Ishikawa (cell line): Measurements from ENCODE around the gene MEIS1.

Source experiments
- CEBPB ChIP-seq: IDR thresholded peaks from 2 replicates; pipeline ENCODE4 v1.6.1; 2012
- CREB1 ChIP-seq: IDR thresholded peaks from 2 replicates; pipeline ENCODE4 v1.6.1; 2012; ENCODE audit warnings: low read depth
- EGR1 ChIP-seq: IDR thresholded peaks from 2 replicates; pipeline ENCODE4 v1.6.1; 2012
- EP300 ChIP-seq: IDR thresholded peaks from 2 replicates; pipeline ENCODE4 v1.6.1; 2012; ENCODE audit warnings: borderline replicate concordance
- FOXM1 ChIP-seq: IDR thresholded peaks from 2 replicates; pipeline ENCODE4 v1.6.1; 2012; ENCODE audit warnings: low read depth, borderline replicate concordance
- MAX ChIP-seq: IDR thresholded peaks from 2 replicates; pipeline ENCODE4 v1.6.1; 2012
- NFIC ChIP-seq: IDR thresholded peaks from 2 replicates; pipeline ENCODE4 v1.6.1; 2012
- RAD21 ChIP-seq: IDR thresholded peaks from 2 replicates; pipeline ENCODE4 v1.6.1; 2012; ENCODE audit warnings: low read depth
- TAF1 ChIP-seq: IDR thresholded peaks from 2 replicates; pipeline ENCODE4 v1.6.1; 2012; ENCODE audit warnings: low read depth, mild to moderate bottlenecking
- TCF12 ChIP-seq: IDR thresholded peaks from 2 replicates; pipeline ENCODE4 v1.6.1; 2012; ENCODE audit warnings: low read depth
- TEAD4 ChIP-seq: IDR thresholded peaks from 2 replicates; pipeline ENCODE4 v1.6.1; 2012
- USF1 ChIP-seq: IDR thresholded peaks from 2 replicates; pipeline ENCODE4 v1.6.1; 2012
- YY1 ChIP-seq: IDR thresholded peaks from 2 replicates; pipeline ENCODE4 v1.6.1; 2012; ENCODE audit warnings: low read depth
- ZBTB7A ChIP-seq: IDR thresholded peaks from 2 replicates; pipeline ENCODE4 v1.6.1; 2012; ENCODE audit warnings: low read depth
- TF ChIP-seq, protein P1 (sequence below): IDR thresholded peaks from 2 replicates; pipeline ENCODE4 v1.6.1; 2012; ENCODE audit warnings: low read depth, mild to moderate bottlenecking

MEIS1 gene

DNA sequence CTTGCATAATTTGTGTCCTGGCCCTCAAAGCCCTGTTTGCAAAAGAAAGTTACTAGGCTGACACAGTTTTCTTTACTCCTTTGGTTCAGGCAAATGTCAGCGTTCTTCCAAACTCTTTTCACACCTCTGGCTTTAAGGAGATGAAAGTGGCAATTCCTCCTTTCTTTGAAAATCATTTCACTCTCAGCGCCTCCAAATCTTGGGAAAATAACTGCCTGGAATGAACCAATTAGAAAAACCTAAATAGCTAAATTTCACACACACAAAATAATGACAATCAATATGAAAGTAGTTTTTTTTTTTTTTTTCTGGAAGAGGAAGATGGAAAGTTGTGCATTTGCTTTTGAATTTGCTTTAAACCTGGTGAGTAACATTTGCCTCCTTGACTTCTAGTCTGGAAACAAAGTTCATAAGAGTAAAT lies 1.7 kb downstream of the MEIS1 start:
- TF ChIP-seq NFIC (no peak), EGR1 (no peak), CREB1 (no peak), FOXM1 (no peak), ZBTB7A (no peak), YY1 (no peak), MAX (no peak), TCF12 (no peak), TEAD4 (no peak), EP300 (no peak), CEBPB (no peak), USF1 (no peak), TAF1 (no peak), RAD21 (no peak)
- TF ChIP-seq, protein P1, sequence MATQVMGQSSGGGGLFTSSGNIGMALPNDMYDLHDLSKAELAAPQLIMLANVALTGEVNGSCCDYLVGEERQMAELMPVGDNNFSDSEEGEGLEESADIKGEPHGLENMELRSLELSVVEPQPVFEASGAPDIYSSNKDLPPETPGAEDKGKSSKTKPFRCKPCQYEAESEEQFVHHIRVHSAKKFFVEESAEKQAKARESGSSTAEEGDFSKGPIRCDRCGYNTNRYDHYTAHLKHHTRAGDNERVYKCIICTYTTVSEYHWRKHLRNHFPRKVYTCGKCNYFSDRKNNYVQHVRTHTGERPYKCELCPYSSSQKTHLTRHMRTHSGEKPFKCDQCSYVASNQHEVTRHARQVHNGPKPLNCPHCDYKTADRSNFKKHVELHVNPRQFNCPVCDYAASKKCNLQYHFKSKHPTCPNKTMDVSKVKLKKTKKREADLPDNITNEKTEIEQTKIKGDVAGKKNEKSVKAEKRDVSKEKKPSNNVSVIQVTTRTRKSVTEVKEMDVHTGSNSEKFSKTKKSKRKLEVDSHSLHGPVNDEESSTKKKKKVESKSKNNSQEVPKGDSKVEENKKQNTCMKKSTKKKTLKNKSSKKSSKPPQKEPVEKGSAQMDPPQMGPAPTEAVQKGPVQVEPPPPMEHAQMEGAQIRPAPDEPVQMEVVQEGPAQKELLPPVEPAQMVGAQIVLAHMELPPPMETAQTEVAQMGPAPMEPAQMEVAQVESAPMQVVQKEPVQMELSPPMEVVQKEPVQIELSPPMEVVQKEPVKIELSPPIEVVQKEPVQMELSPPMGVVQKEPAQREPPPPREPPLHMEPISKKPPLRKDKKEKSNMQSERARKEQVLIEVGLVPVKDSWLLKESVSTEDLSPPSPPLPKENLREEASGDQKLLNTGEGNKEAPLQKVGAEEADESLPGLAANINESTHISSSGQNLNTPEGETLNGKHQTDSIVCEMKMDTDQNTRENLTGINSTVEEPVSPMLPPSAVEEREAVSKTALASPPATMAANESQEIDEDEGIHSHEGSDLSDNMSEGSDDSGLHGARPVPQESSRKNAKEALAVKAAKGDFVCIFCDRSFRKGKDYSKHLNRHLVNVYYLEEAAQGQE, result no peak

DNA sequence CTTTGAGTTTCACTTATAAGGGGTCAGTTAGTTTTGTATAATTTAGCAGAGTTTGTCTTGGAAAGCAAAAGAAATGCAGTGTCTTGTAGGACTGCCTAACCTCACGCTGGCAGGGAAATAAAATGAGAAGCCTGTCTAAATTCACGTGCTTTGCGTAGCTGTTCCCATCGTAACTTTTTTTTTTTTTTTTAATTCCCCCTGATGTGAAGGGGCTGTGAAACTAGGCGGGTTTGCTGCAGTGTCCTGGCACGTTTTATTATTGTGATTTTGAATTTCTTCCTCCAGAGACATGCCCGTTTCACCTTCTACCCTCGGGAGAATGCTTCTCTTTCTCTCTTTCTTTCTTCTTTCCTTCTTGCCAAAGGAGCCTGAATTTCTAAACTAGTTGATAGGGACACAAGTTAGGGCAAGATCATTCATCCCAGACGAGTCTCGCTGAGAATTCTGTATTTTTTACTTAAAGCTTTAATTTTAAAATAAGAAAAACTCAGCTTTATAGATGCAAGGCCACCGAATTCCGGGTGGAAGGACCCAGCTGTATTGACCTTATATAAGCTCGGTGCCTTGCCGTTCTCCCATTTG lies 2.3 kb downstream of the MEIS1 start:
- TF ChIP-seq EGR1, result no peak
- TF ChIP-seq CEBPB, result no peak
- TF ChIP-seq TEAD4, result no peak
- no peak for TF ChIP-seq YY1
- TF ChIP-seq RAD21, result no peak
- TF ChIP-seq ZBTB7A, result no peak
- TF ChIP-seq FOXM1, result no peak
- TF ChIP-seq TAF1, result no peak
- no peak for TF ChIP-seq CREB1
- no peak for TF ChIP-seq EP300
- no peak for TF ChIP-seq MAX
- TF ChIP-seq USF1, result no peak

DNA sequence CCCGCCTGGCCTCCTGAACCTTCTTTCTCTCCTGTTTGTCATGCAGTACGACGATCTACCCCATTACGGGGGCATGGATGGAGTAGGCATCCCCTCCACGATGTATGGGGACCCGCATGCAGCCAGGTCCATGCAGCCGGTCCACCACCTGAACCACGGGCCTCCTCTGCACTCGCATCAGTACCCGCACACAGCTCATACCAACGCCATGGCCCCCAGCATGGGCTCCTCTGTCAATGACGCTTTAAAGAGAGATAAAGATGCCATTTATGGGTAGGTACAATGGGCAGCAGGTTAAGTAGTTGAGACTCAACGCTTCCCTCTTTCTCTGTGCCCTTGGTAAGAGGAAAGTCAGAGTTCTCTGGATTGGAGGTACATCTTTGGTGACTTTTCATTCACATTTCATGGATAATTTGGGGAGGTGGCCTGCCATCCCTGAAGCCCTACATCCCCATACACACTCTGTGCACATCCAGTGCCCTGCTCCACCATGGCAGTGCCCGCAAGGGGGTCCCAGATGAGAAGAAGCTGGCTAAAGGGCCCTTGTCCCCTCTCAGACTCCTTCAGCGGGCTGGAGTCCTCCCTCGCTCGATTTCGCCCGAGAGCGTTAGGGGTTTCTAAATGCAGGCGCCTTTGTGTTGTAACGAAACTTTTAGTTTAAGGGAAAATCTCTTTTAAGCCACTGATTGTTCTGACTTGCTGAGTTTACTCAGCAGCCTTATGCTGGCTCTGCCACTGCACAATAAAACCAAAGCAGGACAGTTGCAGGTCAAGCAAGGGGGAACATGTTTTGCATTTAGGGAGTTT lies 3.0 kb downstream of the MEIS1 start:
- TF ChIP-seq RAD21 (no peak), CREB1 (no peak), TEAD4 (no peak), TCF12 (no peak), MAX (no peak), TAF1 (no peak), USF1 (no peak), CEBPB (no peak), EP300 (no peak)
- TF ChIP-seq, protein P1, result no peak

DNA sequence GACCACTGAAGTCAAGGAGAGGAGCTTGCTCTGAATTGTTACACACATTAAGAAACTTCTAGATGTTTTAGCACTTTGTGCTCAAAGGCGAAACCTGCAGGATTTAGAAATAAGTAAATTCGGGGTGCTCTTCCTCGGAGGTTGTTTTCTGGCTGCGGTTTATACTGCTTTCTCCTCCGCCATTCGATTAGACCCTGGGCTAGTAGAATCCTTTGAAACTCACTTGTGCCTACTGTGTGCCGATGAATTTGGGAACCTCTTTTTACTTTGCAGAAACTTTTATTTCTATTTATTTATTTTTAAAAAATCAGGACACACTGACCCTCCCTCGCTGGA lies 3.5 kb downstream of the MEIS1 start:
- no peak for TF ChIP-seq TCF12
- no peak for TF ChIP-seq FOXM1
- TF ChIP-seq, protein P1, result no peak
- no peak for TF ChIP-seq EP300
- no peak for TF ChIP-seq MAX
- no peak for TF ChIP-seq USF1
- TF ChIP-seq CREB1, result no peak
- TF ChIP-seq ZBTB7A, result no peak
- no peak for TF ChIP-seq CEBPB
- no peak for TF ChIP-seq RAD21
- TF ChIP-seq TEAD4, result no peak
